GM18511 (cell line): ENCODE measurements around the gene NTRK1.
A peak's percentile ranks its signal among the peaks of the same experiment; 100 is the strongest.

ENCODE experiments used
- ATAC-seq: cut with Tn5 transposase; IDR thresholded peaks from one replicate; pipeline ENCODE4 v1.9.1; 2021; ENCODE audit warnings: mild to moderate bottlenecking, moderate library complexity; ENCODE audit not compliant: unreplicated experiment

The NTRK1 gene

GRCh38 chr1:156854634-156855033 is 6.0 kb upstream of the NTRK1 start:
- ATAC-seq: no peak

GRCh38 chr1:156856282-156856785 is 4.3 kb upstream of the NTRK1 start:
- ATAC-seq: no peak

- no peak for ATAC-seq
Observed at GRCh38 chr1:156857532-156857931, 3.1 kb upstream of the NTRK1 start.

GRCh38 chr1:156858555-156858956 is 2.1 kb upstream of the NTRK1 start:
- ATAC-seq: no peak

GRCh38 chr1:156858959-156859522 is 1.6 kb upstream of the NTRK1 start, which contains the start of gene INSRR:
Gene INSRR, minus strand, starts transcription at chr1:156859117. Its CDS starts 496 bp downstream, at chr1:156858621.
- no peak for ATAC-seq

GRCh38 chr1:156859523-156860112 is 1.0 kb upstream of the NTRK1 start:
- peak; percentile 35 for ATAC-seq

- ATAC-seq: peak; percentile 60
Observed at GRCh38 chr1:156860113-156860627, 495 bp upstream of the NTRK1 start.

- ATAC-seq: no peak
Observed at GRCh38 chr1:156862584-156862983, 1.9 kb downstream of the NTRK1 start.

- no peak for ATAC-seq
Observed at GRCh38 chr1:156862997-156863599, 2.4 kb downstream of the NTRK1 start.

GRCh38 chr1:156863631-156864030 is 3.0 kb downstream of the NTRK1 start:
- no peak for ATAC-seq

GRCh38 chr1:156864796-156865195 is 4.1 kb downstream of the NTRK1 start:
- ATAC-seq: no peak

- no peak for ATAC-seq
Observed at GRCh38 chr1:156865258-156865657, 4.6 kb downstream of the NTRK1 start.

- no peak for ATAC-seq
Observed at GRCh38 chr1:156865865-156866248, 5.2 kb downstream of the NTRK1 start.

- ATAC-seq: no peak
Observed at GRCh38 chr1:156866249-156866909, 5.7 kb downstream of the NTRK1 start.

- ATAC-seq: no peak
Observed at GRCh38 chr1:156868341-156868740, 7.7 kb downstream of the NTRK1 start.

GRCh38 chr1:156869455-156869854 is 8.8 kb downstream of the NTRK1 start:
- ATAC-seq: no peak

GRCh38 chr1:156873659-156874058 is 13.0 kb downstream of the NTRK1 start:
- ATAC-seq: no peak

- ATAC-seq: no peak
Observed at GRCh38 chr1:156874142-156874541, 13.5 kb downstream of the NTRK1 start.

- ATAC-seq: no peak
Observed at GRCh38 chr1:156874572-156875340, 14.1 kb downstream of the NTRK1 start.

- no peak for ATAC-seq
Observed at GRCh38 chr1:156875341-156875615, 14.6 kb downstream of the NTRK1 start.

- no peak for ATAC-seq
Observed at GRCh38 chr1:156876281-156876680, 15.6 kb downstream of the NTRK1 start.
